COLO829 (cell line): ENCODE results near the gene KRT15.

Experiments
- DNase-seq: peaks from one replicate; pipeline ENCODE4 v3.0.0; 2012; ENCODE audit warnings: low spot score

The KRT15 gene

DNA sequence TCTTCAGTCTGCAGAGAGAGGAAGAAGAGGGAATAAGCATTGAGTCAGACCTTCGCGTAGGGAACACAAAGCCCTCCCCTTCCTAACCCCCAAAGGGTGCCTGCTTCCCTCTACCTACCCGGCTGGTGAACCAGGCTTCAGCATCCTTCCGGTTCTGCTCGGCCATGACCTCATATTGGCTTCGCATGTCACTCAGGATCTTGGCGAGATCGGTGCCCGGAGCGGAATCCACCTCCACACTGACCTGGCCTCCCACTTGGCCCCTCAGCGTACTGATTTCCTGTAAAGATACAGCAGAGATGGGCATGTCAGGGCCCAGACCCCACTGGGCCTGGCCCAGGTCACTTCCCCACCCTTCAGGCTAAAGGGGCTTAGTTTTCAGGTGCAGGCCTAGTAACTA lies 5.6 kb upstream of the KRT15 start:
- DNase-seq = no peak

DNA sequence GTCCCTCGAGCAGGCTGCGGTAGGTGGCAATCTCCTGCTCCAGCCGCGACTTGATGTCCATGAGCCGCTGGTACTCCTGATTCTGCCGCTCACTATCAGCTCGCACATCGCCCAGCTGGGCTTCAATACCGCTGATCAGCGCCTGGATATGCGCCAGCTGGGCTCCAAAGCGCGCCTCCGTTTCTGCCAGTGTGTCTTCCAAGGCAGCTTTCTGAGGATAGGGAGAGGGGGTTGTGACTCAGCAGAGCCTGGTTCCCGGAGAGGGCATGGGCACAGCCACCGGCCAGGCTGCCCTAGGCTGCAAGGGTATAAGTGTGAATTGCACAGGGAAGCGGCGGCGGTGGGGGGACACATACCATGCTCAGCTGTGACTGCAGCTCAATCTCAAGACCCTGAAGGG lies 5.1 kb upstream of the KRT15 start:
- no peak for DNase-seq

GRCh38 chr17:41523225-41523593 lies 4.5 kb upstream of the KRT15 start:
- no peak for DNase-seq

- no peak for DNase-seq
These were observed 3.9 kb upstream of the KRT15 start for GRCh38 chr17:41522301-41523224.

GRCh38 chr17:41521574-41522261 lies 3.0 kb upstream of the KRT15 start:
- peak; percentile 48 for DNase-seq

- no peak for DNase-seq
These were observed 2.3 kb upstream of the KRT15 start for GRCh38 chr17:41520821-41521521.

DNA sequence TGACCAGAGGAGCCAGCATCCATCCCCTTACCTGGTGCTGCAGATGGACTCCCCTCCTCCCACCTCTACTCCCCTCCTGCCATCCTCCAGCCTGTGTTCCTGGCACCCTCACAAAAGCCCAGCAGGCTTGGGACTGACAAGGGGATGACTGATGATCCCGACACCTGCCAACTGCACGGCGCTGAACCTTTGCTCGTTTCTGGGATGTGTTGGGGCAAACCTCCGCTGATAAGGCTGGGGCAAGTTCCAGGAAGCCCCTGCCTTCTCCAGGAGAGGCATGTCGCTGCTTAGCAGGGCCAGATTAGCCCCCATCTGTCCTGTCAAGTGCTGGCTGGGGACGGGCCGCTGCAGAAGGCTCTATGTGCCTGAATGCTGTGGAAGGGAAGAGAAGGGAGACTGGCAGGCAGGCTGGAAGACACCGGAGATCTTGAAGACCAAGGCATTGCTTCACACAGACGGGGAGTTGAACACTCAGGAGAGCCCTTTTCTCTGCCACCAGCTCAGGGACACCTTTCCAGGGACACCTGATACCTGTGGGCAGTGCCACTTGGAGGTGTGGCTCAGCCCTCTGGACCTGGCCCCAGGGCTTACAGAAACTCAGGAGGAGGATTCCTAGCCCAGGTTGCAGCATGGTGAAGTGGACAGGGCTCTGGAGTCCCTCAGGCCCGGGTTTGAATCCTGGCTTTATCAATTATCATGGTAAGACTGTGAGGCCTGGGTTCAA lies 973 bp upstream of the KRT15 start:
- DNase-seq = no peak

DNA sequence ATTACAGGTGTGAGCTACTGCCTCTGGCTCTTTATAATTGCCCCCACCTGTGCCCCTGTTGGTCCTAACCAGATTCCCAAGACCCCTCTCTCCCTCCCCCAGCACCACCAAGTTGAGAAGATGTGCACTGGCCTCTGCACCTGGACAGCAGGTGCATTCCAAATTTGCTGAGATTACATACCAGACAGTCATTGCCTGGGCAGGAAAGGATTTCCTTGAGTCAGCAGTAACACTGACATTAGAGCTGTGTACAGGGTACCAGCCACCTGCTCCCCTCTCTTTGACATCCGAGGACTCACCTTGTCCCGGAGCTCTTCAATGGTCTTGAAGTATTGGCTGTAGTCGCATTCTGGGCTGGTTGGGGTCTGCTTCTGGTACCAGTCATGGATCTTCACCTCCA lies 659 bp downstream of the KRT15 start:
- no peak for DNase-seq

- DNase-seq = no peak
These were observed 1.8 kb downstream of the KRT15 start for GRCh38 chr17:41516830-41517283.

GRCh38 chr17:41516147-41516829 lies 2.4 kb downstream of the KRT15 start:
- no peak for DNase-seq

GRCh38 chr17:41513168-41513547 lies 5.5 kb downstream of the KRT15 start:
- no peak for DNase-seq

GRCh38 chr17:41512546-41513167 lies 6.0 kb downstream of the KRT15 start:
- DNase-seq = no peak

DNA sequence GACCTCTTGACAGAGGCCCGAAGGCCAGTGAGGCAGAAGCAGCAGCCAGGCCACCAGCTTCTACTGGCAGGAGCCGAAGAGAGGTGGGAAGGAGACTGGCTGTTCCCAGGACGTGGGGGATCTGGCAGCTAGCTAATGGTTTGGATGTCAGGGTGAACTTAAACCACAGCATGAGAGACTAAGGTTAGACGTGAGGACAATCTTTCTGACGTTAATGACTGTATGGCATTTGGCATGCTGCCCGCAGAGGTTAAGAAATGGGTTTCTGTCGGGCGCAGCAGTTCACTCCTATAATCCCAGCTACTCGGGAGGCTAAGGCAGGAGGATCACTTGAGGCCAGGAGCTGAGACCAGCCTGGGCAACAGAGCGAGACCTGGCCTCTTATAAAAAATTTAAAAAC lies 7.0 kb downstream of the KRT15 start:
- DNase-seq = no peak

- no peak for DNase-seq
These were observed 7.6 kb downstream of the KRT15 start for GRCh38 chr17:41511116-41511515.

DNA sequence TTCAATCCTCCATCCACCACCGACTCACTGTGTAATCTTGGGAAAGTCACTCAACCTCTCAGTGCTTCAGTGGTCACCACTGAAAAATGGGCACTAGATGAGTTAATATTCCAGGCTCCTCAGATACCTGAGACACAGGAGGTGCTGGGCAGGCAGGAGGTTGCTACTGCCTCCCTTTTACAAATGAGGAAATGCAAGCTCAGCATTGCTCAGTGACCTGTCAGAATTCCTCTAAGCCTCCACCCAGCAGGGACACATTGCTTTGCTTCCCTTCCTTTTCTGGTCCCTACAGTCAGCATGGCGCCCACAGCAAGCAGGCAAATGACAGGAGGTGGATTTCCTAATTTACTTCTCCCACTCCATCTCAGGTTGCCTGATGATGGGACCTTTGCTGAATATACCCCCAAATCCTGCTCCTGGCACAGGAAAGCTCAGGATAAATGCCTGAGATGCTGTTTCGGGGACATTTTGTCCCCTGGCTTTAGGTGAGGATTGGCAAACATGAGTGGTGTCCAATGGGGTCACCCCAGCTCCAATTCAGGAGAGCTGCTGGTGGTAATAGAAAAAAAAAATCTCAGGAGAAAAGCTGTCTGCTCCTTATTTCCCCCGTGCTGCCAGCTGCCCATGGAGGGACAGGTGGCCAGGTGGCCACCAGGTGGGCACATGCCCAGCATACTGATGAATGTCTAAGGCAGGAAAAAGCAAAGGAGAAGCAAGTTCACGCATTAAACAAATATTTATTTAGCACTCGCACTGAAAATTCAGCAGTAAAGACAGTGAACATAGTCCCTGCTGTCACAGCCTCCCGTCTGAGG lies 8.2 kb downstream of the KRT15 start:
- DNase-seq = no peak

DNA sequence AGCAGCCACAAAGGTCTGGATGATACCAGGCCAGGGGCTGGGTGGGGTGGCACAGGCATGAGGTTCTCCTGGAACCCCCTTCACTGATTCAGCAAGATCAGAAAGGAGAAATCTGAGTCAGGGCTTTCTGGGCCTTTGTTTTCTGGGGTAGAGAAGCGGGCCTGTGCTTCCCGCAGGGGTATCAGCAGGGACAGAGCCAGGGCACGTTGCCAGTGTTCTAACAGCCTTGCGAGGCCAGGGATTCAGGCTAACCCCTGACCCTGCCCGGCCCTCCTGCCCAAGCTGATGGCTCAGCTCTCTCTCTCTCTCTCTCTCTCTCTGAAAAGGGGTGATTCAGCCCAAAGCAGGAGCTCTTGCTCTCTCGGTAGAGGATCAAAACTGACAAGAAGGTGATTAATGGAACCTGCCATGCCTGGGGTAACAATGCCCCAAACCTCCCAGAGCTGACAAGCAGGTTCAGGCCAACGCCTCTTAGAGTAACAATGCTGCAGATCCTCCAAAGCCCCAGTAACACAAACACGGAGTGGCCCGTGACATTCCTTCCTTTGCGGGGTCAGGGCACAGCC lies 11.3 kb downstream of the KRT15 start:
- no peak for DNase-seq

- no peak for DNase-seq
These were observed 12.6 kb downstream of the KRT15 start for GRCh38 chr17:41505809-41506767.

GRCh38 chr17:41505007-41505808 lies 13.5 kb downstream of the KRT15 start, which contains the start of gene KRT13:
TSS of gene KRT13 (minus strand) at chr17:41505612. CDS start at chr17:41505550, 62 bp downstream.
- no peak for DNase-seq
